Posterior cingulate gyrus (tissue), 11 donors: ENCODE data around the gene ZBTB20.

Source experiments
- DNase-seq, 10 donors: peaks; one replicate each; pipeline versions ENCODE4 v3.0.0 to v3.0.0-alpha.2; 2020 to 2021; ENCODE audit warnings: mixed read lengths in 3 of 10
- intact Hi-C: fragments of 100-400 bp; cut with DNase I; formaldehyde crosslinking; loops from one replicate; pipeline ENCODE4 v1.15.1; 2023

The ZBTB20 gene

GRCh38 chr3:114308377-114308776 lies 838.7 kb downstream of the ZBTB20 start:
- DNase-seq, result no peak
- intact Hi-C loops, result no loop called here

- intact Hi-C loops, result no loop called here
- DNase-seq, result no peak
These were observed 839.3 kb downstream of the ZBTB20 start for GRCh38 chr3:114307832-114308231.

GRCh38 chr3:114307222-114307830 lies 839.8 kb downstream of the ZBTB20 start:
- no peak for DNase-seq
- intact Hi-C loops, result no loop called here

GRCh38 chr3:114299941-114300624 lies 847.0 kb downstream of the ZBTB20 start:
- intact Hi-C loops, result no loop called here
- DNase-seq, result no peak

GRCh38 chr3:114299421-114299820 lies 847.7 kb downstream of the ZBTB20 start:
- peak in 1 of 10 donors; percentile 70 for DNase-seq
- intact Hi-C loops, result no loop called here

GRCh38 chr3:114295946-114296345 lies 851.1 kb downstream of the ZBTB20 start:
- no peak for DNase-seq
- intact Hi-C loops, result no loop called here

GRCh38 chr3:114294940-114295480 lies 852.1 kb downstream of the ZBTB20 start:
- intact Hi-C loops, result no loop called here
- no peak for DNase-seq

- DNase-seq, result no peak
- intact Hi-C loops, result no loop called here
These were observed 853.1 kb downstream of the ZBTB20 start, which contains the start of gene TIGIT for GRCh38 chr3:114293838-114294535. Gene TIGIT, plus strand, starts transcription at chr3:114294028. Its CDS starts 34 bp downstream, at chr3:114294062.

- intact Hi-C loops, result no loop called here
- DNase-seq, result peak in 6 of 10 donors; percentile 23 to 86 (median 37)
These were observed 855.9 kb downstream of the ZBTB20 start for GRCh38 chr3:114290911-114291901.

GRCh38 chr3:114286266-114286665 lies 860.8 kb downstream of the ZBTB20 start:
- no peak for DNase-seq

GRCh38 chr3:114285648-114286230 lies 861.3 kb downstream of the ZBTB20 start:
- no peak for DNase-seq
- intact Hi-C loops, result no loop called here

More at GRCh38 chr3:114286266-114286665, 860.8 kb downstream of the ZBTB20 start:
- intact Hi-C loops, result no loop called here

GRCh38 chr3:114284644-114285043 lies 862.4 kb downstream of the ZBTB20 start:
- intact Hi-C loops, result no loop called here
- DNase-seq, result no peak
